ENCODE results near the gene RIN3.

Gene RIN3

DNA sequence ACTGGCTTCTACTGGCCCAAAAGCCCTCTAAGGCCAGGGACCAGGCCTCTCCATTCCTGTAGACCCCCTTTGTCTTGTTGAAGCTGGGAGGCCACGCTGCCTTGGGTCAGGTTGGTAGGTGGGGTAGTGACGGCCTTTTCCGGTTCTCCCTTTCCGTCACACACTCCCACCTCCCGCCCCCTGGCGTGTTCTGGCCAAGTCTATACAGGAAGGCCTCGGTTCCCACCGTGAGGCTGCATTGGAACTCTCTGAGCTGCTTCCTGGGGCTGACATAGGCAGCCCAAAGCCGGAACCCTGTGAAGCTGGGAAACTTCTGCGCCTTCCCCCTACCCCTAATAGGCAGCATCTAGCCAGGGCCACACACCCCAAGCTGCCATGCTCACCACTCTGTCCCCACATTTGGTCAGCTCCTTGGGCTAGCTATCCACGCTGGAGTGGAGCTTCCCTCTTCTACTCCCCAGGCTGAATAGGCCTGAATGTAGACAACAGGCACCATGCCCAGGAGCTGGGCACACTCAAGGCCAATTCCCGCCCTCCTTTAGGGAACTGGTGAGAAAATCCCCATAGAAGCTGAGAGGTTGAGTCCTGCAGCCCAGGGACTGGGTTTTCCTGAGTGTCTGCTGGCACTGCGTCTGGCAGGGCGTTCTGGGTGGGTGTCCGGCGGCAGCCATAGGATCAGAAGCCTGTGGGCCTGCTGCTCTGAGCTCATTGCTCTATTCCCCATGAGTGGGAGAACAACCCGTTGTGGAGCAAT lies 35.7 kb downstream of the RIN3 start:
- no peak overlapping the region for H3K4me3 Mint-ChIP-seq
- no peaks in the 10 kb centered on the region for H3K27me3 Mint-ChIP-seq
- H3K36me3 Mint-ChIP-seq: no peaks in the 10 kb centered on the region
- peaks cover 42% of the 10 kb centered on the region for H3K4me1 Mint-ChIP-seq
- H3K9me3 Mint-ChIP-seq: no peaks in the 10 kb centered on the region
- no peak overlapping the region for H3K27ac Mint-ChIP-seq

DNA sequence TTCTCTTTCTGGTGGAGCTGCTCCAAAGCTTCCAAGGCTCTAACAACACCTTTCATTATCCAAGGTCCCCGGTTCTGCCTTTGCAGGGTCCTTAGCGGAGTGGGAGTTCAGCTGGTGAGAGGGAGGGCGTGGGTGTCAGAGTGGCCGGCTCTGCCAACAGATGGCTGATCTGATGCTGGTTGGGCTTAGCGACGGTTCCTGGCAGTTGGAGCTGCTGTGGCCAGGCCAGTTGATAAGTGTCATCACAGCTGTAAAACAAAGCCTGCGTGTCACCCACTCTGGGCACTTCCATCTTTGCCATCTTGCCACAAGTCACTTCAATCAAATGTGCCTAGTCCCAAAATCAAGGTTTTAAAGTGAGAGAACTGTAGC lies 36.3 kb downstream of the RIN3 start:
- H3K4me1 Mint-ChIP-seq: peaks cover 42% of the 10 kb centered on the region
- no peaks in the 10 kb centered on the region for H3K9me3 Mint-ChIP-seq
- H3K4me3 Mint-ChIP-seq: no peak overlapping the region
- H3K36me3 Mint-ChIP-seq: no peaks in the 10 kb centered on the region
- H3K27ac Mint-ChIP-seq: no peak overlapping the region
- H3K27me3 Mint-ChIP-seq: no peaks in the 10 kb centered on the region

DNA sequence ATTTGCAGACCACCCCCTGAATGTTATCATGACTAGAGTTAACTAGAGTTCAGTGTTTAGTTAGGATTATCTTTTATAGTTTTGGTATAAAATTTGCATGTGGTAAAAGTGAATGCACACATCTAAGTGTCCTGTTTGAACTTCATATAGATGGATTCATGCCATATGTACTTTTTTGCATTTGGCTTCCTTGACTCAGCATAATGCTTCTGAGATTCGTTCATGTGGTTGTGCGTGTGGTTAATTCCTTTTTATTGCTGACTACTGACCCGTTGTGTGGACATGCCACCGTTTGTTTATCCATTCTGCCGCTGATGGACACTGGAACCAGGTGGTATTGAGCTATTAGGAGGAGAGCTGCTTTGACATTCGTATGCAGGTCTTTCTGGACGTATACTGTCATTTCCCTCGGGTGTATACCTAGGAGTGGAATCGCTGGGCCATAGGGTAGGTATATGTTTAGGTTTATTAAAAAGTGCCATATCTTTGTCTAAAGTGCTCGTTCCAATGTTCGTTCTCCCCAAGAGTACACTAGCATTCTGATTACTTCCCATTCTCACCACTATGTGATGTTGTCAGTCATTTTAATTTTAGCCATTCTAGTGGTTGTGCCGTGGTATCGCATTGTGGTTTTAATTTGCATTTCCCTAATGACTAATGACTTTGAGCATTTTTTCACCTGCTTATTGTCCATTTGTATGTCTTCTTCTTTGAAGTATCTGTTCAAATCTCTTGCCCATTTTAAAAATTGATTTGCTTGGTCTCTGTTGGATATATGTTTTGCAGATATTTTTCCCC lies 37.7 kb downstream of the RIN3 start:
- Mint-ChIP-seq H3K4me1 (peaks cover 56% of the 10 kb centered on the region), H3K36me3 (no peaks in the 10 kb centered on the region), H3K9me3 (no peaks in the 10 kb centered on the region), H3K4me3 (no peak overlapping the region), H3K27ac (no peak overlapping the region), H3K27me3 (no peaks in the 10 kb centered on the region)

DNA sequence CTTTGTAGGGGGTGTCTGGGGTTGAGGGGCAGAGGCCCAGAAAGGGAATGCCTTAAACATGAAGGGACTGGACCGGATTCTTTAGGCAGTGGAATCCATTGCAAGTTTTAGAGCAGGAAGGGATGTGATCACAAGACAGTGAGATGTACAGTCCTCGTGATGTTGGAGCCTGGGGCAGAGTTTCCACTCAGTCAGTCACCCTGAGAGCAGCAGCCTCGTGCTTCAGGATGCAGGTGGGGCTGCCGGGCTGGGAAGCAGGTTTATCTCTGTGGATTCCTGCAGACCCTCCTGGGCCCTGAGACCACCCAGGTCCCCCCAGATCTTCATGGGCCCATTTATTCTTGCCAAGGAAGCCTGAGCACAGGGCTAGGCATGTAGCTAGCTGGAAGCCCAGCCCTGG lies 38.5 kb downstream of the RIN3 start:
- H3K9me3 Mint-ChIP-seq: no peaks in the 10 kb centered on the region
- no peak overlapping the region for H3K4me3 Mint-ChIP-seq
- H3K27ac Mint-ChIP-seq: no peak overlapping the region
- H3K4me1 Mint-ChIP-seq: peaks cover 60% of the 10 kb centered on the region
- H3K36me3 Mint-ChIP-seq: no peaks in the 10 kb centered on the region
- no peaks in the 10 kb centered on the region for H3K27me3 Mint-ChIP-seq

DNA sequence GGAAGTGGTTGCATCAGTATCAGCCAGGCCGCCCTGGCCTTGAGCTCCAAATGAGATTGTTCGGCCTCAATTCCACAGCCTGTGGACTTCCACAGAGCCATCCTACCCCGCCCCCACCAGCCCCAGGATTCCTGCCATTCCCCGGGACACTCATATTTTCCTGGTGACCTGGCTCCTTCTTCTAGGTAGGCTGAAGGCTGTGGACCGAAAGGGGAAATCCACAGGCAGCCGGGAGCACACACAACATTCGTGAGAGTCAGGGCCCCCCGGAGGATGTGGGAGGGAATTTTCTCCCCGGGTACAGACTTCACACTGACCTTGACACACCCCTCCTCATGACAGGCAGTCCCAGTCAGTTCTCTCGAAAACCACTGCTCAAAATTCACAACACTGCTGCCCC lies 39.9 kb downstream of the RIN3 start:
- Mint-ChIP-seq H3K27me3 (no peaks in the 10 kb centered on the region), H3K4me3 (no peak overlapping the region), H3K4me1 (peaks cover 66% of the 10 kb centered on the region), H3K36me3 (no peaks in the 10 kb centered on the region), H3K27ac (no peak overlapping the region), H3K9me3 (no peaks in the 10 kb centered on the region)

DNA sequence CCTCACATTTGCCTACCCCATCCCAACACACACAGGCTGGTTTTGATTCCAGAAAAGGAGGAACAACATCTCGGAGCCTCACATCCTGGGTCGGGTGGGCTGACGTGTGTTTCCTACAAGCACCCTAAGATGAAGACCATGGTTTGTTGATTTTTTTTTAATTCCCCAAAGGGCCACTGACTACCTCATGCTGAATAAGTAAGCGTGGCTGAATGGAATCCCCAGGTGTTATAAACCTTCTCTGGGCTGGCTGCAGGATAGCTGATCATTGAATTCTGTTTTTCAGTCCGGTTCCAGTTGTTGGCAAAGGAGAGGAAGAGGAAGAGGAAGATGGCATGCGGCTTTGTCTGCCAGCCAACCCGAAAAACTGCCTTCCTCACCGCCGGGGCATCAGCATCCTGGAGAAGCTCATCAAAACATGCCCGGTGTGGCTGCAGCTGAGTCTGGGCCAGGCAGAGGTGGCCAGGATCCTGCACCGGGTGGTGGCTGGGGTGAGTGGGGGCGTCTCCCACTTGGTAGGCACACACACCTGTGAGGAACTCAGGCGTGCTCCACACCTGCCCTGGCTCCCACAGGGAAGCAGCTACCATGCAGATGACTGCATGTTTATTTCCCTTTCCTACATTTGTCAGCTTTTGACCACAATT lies 42.0 kb downstream of the RIN3 start:
- peak overlapping the region; percentile 95 for H3K27ac Mint-ChIP-seq
- H3K4me1 Mint-ChIP-seq: peaks cover 67% of the 10 kb centered on the region
- peak overlapping the region; percentile 55 for H3K4me3 Mint-ChIP-seq
- H3K27me3 Mint-ChIP-seq: no peaks in the 10 kb centered on the region
- no peaks in the 10 kb centered on the region for H3K9me3 Mint-ChIP-seq
- H3K36me3 Mint-ChIP-seq: no peaks in the 10 kb centered on the region

DNA sequence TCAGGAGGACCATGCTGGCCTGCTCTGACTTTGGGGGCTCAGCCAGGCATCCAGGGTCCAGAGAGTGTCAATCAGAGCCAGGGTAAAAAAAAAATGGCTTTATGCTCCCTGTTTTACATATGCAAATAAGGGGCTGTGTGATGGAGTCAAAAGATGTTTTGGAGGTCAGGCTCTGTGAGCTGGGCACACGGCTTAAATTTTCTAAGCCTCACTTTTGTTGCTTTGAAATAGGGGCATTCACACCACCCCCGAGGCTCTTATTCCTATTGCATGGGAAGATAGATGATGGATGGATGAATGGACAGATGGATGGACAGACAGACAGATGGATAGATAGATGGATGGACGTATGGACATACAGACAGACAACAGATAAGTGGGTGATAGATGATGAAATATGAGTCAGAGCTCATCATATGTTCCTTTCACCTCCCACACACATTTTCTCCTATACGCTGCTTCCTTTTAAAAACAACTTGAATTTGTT lies 42.7 kb downstream of the RIN3 start:
- no peaks in the 10 kb centered on the region for H3K27me3 Mint-ChIP-seq
- H3K4me1 Mint-ChIP-seq: peaks cover 61% of the 10 kb centered on the region
- peak overlapping the region; percentile 56 for H3K4me3 Mint-ChIP-seq

DNA sequence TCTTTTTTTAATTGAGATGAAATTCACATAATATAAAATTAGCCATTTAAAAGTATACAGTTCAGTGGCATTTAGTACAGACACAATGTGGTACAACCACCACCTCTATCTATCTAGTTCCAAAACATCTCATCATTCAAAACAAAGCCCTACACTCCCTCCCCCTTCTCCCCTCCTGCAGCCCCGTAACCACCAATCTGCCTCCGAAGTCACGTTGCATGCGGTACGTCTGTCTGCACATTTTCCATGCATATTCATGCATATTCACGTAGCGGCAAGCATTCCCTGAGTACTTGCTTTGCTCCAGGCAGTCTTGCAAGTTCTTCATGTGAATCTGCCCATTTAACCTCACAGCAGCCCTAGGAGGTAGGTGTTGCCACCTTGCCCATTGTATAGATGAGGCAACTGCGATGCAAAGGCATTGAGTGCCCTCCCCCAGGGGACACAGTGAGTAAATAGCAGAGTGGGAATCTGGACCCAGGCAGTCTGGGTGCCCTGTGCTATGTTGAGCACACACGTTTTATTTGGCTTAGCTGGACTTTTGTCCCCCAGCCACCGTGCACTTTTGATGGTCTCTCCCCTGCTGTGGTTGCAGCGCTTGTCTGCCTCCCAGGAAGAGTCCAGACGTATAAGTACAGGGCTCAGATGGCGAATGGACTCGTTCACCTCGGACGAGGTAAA lies 43.4 kb downstream of the RIN3 start:
- peaks cover 56% of the 10 kb centered on the region for H3K4me1 Mint-ChIP-seq
- no peaks in the 10 kb centered on the region for H3K36me3 Mint-ChIP-seq
- peak overlapping the region; percentile 8 for H3K4me3 Mint-ChIP-seq
- peak overlapping the region; percentile 95 for H3K27ac Mint-ChIP-seq
- no peaks in the 10 kb centered on the region for H3K27me3 Mint-ChIP-seq
- no peaks in the 10 kb centered on the region for H3K9me3 Mint-ChIP-seq

More for the DNA sequence above, 42.7 kb downstream of the RIN3 start:
- Mint-ChIP-seq H3K36me3 (no peaks in the 10 kb centered on the region), H3K9me3 (no peaks in the 10 kb centered on the region), H3K27ac (peak overlapping the region; percentile 95)

DNA sequence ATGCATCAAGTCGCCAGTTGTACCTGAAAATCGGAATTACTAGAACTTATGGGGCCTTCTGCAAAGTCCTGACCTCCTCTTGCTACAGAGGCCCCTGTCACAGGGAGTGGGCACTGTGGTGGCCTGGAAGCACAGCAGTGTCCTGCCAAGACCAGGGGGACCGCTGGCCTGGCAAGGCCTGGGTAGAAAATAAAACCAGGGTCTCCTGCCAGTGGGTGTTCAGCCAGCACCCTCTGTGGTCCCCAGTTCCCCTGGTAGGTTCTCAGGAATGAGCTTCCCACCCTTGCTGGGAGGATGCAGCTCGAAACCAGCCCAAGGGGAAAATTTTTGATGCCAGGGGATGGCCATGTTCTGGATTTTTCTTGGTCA lies 43.9 kb downstream of the RIN3 start:
- Mint-ChIP-seq H3K36me3 (no peaks in the 10 kb centered on the region), H3K27me3 (no peaks in the 10 kb centered on the region), H3K9me3 (no peaks in the 10 kb centered on the region), H3K4me3 (no peak overlapping the region), H3K27ac (no peak overlapping the region), H3K4me1 (peaks cover 59% of the 10 kb centered on the region)

DNA sequence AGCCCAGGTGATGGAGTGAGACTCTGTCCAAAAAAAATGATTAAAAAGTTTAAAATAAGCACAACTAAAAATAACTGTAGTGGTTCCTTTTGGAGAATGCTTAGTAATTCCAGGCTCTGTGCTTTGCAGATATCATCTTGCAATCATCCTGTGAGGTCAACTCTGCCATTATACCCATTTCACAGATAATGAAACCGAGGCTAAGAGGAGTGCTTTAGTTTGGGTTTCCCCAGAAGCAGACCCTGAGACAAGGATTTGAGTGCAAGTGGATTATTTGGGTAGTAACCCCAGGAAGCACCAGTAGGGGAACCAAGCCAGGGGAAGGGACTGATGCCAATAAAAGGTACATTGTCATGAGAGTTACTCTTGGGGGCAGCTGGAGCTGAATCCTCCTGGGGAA lies 44.7 kb downstream of the RIN3 start:
- Mint-ChIP-seq H3K36me3 (no peaks in the 10 kb centered on the region), H3K27ac (no peak overlapping the region), H3K9me3 (no peaks in the 10 kb centered on the region), H3K4me1 (peaks cover 54% of the 10 kb centered on the region), H3K4me3 (no peak overlapping the region), H3K27me3 (no peaks in the 10 kb centered on the region)

DNA sequence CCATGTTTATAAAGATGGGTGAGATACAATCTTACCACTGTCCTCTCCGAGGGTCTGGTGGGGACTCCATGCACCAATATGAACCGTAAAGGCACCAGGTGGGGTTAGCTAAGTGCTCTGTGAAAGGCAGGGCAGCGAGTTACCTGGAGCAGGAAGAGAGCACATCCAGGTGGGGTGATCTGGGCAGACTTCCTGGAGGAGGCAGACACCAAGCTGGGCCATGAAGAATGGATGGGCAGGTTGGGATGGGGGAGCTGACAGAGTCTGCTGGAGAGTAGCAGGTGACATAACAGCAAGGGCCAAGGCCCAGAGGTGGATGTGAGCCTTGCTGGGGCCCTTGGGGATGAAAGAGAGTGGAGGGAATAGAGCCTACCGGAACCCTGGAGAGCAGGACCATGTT lies 45.9 kb downstream of the RIN3 start:
- H3K4me1 Mint-ChIP-seq: peaks cover 60% of the 10 kb centered on the region
- H3K4me3 Mint-ChIP-seq: no peak overlapping the region
- H3K9me3 Mint-ChIP-seq: no peaks in the 10 kb centered on the region
- H3K27me3 Mint-ChIP-seq: no peaks in the 10 kb centered on the region
- peak overlapping the region; percentile 43 for H3K27ac Mint-ChIP-seq
- no peaks in the 10 kb centered on the region for H3K36me3 Mint-ChIP-seq

DNA sequence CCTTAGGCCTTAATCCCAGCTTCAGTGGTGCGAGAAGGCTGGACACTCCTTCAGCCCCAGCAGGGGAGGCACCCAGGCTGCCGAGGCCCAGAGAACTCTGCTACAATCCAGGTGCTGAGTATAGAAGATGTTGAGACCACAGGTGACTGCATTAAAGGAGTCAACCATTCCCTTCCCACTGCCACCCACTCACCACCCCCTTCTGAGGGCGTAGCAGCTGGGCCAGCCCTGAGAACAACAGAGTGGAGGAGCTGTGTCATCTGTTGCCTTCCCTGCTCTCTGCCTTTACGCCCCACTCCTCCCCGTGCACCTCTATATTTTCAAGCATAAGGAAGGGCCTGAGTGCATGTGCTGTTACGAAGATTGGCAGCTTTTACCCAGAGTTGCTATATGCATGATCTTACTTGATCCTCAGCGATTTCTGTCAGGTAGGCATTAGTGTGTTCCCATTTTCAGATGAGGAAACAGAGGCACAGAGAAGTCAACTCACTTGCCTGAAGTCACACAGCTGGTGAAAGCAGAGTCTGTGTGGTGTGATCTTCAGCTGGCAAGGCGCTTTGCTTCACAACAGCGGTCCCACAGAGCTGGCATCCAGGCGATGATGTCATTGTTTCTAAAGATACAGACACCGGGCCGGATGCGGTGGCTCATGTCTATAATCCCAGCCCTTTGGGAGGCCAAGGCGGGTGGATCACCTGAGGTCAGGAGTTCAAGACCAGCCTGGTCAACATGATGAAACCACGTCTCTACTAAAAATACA lies 46.7 kb downstream of the RIN3 start:
- Mint-ChIP-seq H3K4me1 (peaks cover 56% of the 10 kb centered on the region), H3K9me3 (no peaks in the 10 kb centered on the region), H3K4me3 (no peak overlapping the region), H3K27ac (peak overlapping the region; percentile 2), H3K27me3 (no peaks in the 10 kb centered on the region), H3K36me3 (no peaks in the 10 kb centered on the region)

DNA sequence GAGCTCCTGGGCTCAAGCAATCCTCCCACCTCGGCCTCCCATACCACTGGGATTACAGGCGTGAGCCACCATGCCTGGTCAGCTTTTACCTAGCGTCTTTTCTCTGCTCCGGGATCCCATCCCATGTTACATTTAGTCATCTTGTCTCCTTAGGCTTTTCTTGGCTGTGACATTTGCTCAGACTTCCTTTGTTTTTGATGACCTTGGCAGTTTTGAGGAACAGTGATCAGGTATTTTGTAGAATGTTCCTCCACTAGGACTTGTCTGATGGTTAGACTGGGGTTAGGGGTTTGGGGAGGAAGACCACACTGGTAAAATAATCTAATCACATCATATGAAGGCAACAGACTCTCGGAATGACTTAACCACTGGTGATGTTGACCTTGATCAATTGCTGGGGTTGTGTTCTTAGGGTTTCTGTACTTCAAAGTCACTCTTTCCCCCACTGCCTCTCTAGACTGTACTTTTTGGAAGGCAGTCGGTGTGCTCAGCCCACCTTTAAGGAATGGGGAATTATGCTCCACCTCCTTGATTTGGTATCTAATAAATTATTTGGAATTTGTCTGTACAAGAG lies 48.4 kb downstream of the RIN3 start:
- Mint-ChIP-seq H3K27me3 (no peaks in the 10 kb centered on the region), H3K36me3 (peaks cover 3% of the 10 kb centered on the region), H3K4me3 (no peak overlapping the region), H3K9me3 (no peaks in the 10 kb centered on the region), H3K4me1 (peaks cover 39% of the 10 kb centered on the region), H3K27ac (no peak overlapping the region)

DNA sequence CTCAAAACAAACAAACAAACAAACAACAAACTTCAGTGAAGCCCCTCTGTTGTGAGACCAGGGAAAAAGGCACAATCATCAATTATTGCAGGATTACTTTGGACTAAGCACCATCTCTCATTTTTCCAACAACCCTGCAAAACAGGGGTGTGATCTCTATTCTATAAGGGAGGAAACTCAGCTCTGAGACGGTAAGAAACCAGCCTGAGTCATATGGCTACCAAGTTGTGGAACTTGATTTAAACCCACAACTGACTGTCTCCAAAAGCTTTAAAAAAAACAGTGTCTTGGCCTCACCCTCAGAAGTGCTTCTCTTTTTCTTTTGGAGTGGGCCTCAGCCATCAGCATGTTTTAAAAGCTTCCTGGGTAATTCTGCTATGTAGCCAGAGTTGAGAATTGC lies 49.8 kb downstream of the RIN3 start:
- H3K27me3 Mint-ChIP-seq: no peaks in the 10 kb centered on the region
- H3K4me1 Mint-ChIP-seq: peaks cover 32% of the 10 kb centered on the region
- no peaks in the 10 kb centered on the region for H3K9me3 Mint-ChIP-seq
- no peak overlapping the region for H3K27ac Mint-ChIP-seq
- H3K4me3 Mint-ChIP-seq: no peak overlapping the region
- peaks cover 10% of the 10 kb centered on the region for H3K36me3 Mint-ChIP-seq

All from activated naive CD4-positive, alpha-beta T cell treated with anti-CD3 and anti-CD28 coated beads, Interleukin-2, amount 50 U/mL, for 24 hours (primary cell).